ENCODE measurements around the gene CCDC138. TPM values are rescaled to one million over a fixed set of nuclear protein-coding genes. Genes with fewer than 3 reads are reported as not detected.

The CCDC138 gene
- total RNA-seq, 2 experiments from 2014 or later = 8.1 to 10.5 TPM

DNA sequence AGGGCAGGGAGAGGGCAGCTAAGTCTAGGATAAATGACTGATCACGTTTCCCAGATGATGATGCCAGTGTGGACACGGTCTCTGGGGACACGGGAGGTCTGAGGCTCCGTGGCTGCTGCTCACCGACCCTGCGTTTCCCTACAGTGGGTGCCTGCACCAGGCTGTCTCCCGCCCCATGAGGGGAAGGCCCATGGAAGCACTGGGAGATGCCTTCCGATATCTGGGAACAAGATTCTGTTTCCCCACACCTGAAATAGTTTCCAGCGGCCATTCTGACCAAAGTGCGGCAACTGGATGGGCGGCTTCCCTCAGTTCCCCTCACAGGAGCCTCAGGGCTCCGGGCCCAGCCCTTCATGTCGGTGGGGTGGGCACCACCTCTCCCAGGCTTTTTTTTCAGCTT, 119.3 kb downstream of the CCDC138 start:
- H3K27me3 Mint-ChIP-seq (ENCODE audit: low read depth) = no peaks in the 10 kb centered on the region
- DNase-seq (no peak), ATAC-seq (no peak)
- ChIA-PET CTCF (no interaction called here), POLR2A (no interaction called here)
- H3K27ac Mint-ChIP-seq = no peak overlapping the region
- H3K4me3 Mint-ChIP-seq = no peak overlapping the region
- no peaks in the 10 kb centered on the region for H3K4me1 Mint-ChIP-seq (ENCODE audit: low read depth)
- no peaks in the 10 kb centered on the region for H3K36me3 Mint-ChIP-seq (ENCODE audit: low read depth)
- no peaks in the 10 kb centered on the region for H3K9me3 Mint-ChIP-seq (ENCODE audit: insufficient read depth)

DNA sequence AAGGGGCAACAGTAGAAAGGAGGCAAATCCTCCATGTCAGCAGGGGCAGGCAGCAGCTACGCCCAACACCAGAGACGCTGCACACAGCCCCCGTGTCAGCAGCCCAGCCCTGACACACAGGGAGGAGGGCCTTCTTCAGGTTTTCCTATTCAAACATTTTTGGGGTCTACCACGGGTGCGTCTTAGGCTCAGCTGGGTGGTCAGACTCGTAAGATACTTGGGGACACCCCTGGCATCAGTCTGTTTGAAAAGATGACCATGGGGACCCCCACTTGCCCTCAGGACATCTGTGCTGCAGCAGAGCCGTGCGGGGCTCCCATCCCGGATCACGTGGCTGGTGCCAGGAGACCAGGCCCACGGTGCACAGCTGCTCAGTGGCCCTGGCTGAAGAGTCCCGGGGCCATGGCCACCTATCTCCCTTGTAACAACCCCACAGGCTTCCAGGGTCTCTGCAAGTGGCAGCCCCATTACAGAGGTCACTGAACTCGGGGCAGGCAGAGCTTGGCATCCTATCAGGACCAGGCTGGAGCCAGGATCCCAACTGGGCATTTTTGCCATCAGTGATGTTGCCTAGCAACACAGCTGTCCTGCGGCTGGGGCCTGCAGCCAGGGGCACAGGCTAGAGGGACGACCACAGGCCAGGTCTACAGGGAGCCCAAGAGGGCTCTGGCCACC, 120.0 kb downstream of the CCDC138 start:
- DNase-seq (peak; percentile 9), ATAC-seq (no peak)
- no peak overlapping the region for H3K4me3 Mint-ChIP-seq
- no peaks in the 10 kb centered on the region for H3K4me1 Mint-ChIP-seq (ENCODE audit: low read depth)
- ChIA-PET POLR2A (no interaction called here), CTCF (interaction anchor here (1.6 kb wide), 1 partner anchor 22 kb away, joined by 3 read pairs; no protein-coding TSS in a partner anchor)
- no peaks in the 10 kb centered on the region for H3K9me3 Mint-ChIP-seq (ENCODE audit: insufficient read depth)
- no peak overlapping the region for H3K27ac Mint-ChIP-seq
- no peaks in the 10 kb centered on the region for H3K36me3 Mint-ChIP-seq (ENCODE audit: low read depth)
- no peaks in the 10 kb centered on the region for H3K27me3 Mint-ChIP-seq (ENCODE audit: low read depth)

DNA sequence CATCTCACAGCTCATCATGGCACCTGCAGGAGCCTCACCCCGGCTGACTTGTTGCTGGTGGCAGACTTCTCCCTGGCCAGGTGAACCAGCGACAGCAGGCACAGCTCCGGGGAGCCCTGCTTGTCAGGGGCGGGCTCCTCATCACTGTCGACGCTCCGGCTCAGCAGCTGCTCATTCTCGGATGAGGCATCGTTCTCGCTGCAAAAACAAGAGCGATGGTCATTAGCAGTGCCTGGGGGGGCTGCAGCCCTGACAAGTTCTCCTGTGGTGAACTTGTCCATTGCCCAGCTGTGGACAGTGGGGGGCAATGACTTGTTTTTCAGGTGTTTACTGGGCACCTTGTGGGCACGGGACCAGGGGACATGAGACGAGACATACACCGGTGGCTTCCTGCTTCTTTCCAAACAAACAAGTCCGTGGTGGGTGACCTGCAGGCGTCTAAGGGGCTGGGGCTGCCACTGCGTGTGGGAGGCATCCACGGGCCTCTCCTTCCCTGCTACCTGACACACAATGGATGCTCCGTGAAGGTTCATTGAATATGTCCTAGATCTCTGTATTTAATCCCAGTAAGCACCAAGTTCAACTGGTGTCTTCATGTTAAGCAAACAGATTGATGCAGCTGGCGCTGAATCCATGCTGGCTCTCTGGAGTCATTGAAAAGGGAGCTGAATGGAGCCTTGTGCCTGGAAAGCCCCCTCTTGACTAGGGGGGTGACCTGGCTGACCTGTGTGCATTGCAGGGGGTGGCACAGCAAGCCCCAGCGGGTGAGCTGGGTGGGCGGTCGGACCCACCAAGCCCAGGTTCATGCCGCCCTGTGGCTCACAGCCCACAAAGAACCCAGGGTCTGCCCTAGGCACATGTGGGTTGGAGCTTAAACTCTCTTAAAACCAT, 121.5 kb downstream of the CCDC138 start:
- Mint-ChIP-seq H3K27ac (no peak overlapping the region), H3K4me1 (ENCODE audit: low read depth) (no peaks in the 10 kb centered on the region), H3K9me3 (ENCODE audit: insufficient read depth) (no peaks in the 10 kb centered on the region), H3K27me3 (ENCODE audit: low read depth) (no peaks in the 10 kb centered on the region), H3K4me3 (no peak overlapping the region), H3K36me3 (ENCODE audit: low read depth) (no peaks in the 10 kb centered on the region)
- ChIA-PET POLR2A (no interaction called here), CTCF (interaction anchor here (1.6 kb wide), 1 partner anchor 21 kb away, joined by 3 read pairs; no protein-coding TSS in a partner anchor)
- DNase-seq (peak; percentile 9), ATAC-seq (no peak)

DNA sequence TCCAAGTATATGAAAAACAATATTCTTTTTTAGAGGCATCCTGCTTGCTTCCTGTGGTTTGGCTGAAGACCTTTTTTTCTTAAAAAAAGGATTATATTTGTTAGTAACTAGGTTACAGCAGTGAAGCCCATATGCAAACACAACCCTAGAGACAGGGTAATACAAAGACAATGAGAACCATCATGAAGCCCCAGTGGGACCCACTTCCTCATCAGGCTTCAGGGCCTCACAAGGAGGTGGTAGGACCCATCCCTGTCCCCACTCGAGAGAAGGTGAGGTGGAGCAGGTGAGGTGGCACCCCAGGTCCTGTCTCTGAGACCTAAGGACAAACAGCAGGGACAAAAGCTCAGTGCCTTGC, 122.1 kb downstream of the CCDC138 start:
- Mint-ChIP-seq H3K27ac (no peak overlapping the region), H3K27me3 (ENCODE audit: low read depth) (no peaks in the 10 kb centered on the region), H3K4me1 (ENCODE audit: low read depth) (no peaks in the 10 kb centered on the region), H3K36me3 (ENCODE audit: low read depth) (no peaks in the 10 kb centered on the region), H3K4me3 (no peak overlapping the region), H3K9me3 (ENCODE audit: insufficient read depth) (no peaks in the 10 kb centered on the region)
- CTCF ChIA-PET = no interaction called here
- peak; percentile 12 for DNase-seq
- POLR2A ChIA-PET = no interaction called here
- ATAC-seq = no peak

DNA sequence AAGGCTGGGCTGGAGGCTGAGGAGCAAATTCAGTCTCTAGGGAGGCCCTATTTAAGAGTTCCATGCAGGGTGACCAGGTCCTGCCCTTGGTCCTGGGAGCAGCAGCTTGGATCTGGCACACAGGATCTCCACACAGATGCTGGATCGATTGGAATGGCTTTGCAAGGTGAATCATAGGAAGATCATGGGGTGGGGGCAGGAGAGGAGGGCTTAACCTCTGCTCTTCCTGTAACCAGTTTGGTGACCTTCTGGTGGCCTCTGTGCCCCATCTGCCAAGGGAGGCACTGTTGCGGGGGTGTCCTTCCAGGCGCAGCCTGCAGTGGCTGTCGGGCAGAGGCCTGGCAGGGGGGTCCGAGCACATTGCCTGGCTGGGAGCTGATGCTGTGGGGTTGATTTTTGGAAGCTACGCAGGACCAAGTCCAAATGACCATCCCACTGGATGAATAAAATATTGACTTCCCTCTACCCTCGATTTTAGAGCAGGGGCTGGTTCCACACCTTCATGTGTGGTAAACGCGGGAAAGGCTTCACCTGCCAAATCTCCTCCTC, 122.8 kb downstream of the CCDC138 start:
- peaks cover 2% of the 10 kb centered on the region for H3K4me1 Mint-ChIP-seq (ENCODE audit: low read depth)
- DNase-seq (no peak), ATAC-seq (no peak)
- no peak overlapping the region for H3K4me3 Mint-ChIP-seq
- POLR2A ChIA-PET = no interaction called here
- no peak overlapping the region for H3K27ac Mint-ChIP-seq
- H3K9me3 Mint-ChIP-seq (ENCODE audit: insufficient read depth) = no peaks in the 10 kb centered on the region
- no peaks in the 10 kb centered on the region for H3K27me3 Mint-ChIP-seq (ENCODE audit: low read depth)
- no peaks in the 10 kb centered on the region for H3K36me3 Mint-ChIP-seq (ENCODE audit: low read depth)
- CTCF ChIA-PET = no interaction called here

DNA sequence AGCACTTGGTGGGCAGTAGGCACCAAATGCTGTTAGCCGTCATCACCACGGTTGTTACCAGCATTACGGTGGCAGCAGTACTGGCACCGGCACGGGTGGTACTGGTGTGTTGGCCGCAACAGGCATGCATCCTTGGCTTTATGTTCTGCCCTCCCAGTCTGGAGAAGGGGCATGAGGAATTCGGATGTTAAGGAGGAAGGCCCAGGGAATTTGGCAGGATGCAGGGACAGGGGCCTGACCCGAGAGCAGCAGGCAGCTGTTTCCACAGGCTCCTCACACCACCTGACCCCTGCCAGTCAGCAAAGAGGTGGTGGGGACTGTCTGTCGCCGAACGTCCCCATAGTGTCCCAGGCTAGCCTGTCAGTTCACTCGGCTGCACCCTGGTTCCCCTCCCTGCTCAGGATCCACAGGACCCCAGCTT, 123.5 kb downstream of the CCDC138 start:
- no peak overlapping the region for H3K4me3 Mint-ChIP-seq
- ATAC-seq (no peak), DNase-seq (peak; percentile 6)
- no peaks in the 10 kb centered on the region for H3K36me3 Mint-ChIP-seq (ENCODE audit: low read depth)
- CTCF ChIA-PET = no interaction called here
- H3K27me3 Mint-ChIP-seq (ENCODE audit: low read depth) = no peaks in the 10 kb centered on the region
- H3K27ac Mint-ChIP-seq = no peak overlapping the region
- POLR2A ChIA-PET = no interaction called here
- H3K4me1 Mint-ChIP-seq (ENCODE audit: low read depth) = peaks cover 5% of the 10 kb centered on the region
- no peaks in the 10 kb centered on the region for H3K9me3 Mint-ChIP-seq (ENCODE audit: insufficient read depth)

DNA sequence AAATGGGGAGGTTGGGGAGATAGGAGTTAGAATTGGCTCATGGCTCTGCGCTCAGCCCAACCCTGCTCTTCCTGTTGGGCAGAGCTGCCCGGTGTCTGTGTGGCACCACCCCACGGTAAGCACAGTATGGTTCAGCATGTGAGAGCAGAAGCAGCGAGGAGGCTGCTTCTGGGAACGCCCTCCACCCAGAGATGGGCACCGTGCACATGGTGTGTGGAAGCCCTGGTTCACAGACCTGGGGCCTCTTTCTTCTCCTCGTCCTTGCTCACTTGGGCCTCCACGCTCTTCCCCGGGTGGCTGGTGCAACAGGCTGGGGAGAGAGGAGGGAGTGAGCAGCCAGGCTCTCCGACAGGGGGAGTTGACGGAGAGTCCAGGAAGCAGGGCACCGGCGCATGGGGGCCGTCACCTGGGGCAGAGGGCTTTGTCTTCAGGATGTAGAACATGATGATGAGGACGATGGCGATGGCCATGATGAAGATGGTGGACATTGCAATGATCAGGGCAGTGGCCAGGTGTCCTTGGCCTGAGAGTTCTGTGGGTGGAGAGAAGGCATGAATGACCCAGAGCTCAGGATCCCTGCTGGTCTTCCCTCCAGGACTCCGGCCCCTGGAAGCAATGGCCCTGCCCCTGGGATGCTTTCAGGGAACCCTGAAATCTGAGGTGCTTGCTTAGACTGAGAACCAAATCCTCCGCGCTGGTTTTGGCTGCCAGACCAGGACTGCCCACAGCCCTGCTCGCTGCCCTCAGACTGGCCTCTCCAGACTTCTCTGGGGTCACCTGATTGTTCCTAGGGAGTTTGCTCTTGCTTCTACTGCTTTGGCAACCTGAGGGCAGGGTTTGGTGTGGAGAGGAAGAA, 124.2 kb downstream of the CCDC138 start:
- Mint-ChIP-seq H3K9me3 (ENCODE audit: insufficient read depth) (no peaks in the 10 kb centered on the region), H3K27me3 (ENCODE audit: low read depth) (no peaks in the 10 kb centered on the region), H3K4me3 (no peak overlapping the region), H3K36me3 (ENCODE audit: low read depth) (no peaks in the 10 kb centered on the region), H3K27ac (no peak overlapping the region), H3K4me1 (ENCODE audit: low read depth) (peaks cover 5% of the 10 kb centered on the region)
- ChIA-PET CTCF (interaction anchor here (1.5 kb wide), 1 partner anchor 19 kb away, joined by 3 read pairs; no protein-coding TSS in a partner anchor), POLR2A (no interaction called here)
- DNase-seq = peak; percentile 4
- no peak for ATAC-seq

DNA sequence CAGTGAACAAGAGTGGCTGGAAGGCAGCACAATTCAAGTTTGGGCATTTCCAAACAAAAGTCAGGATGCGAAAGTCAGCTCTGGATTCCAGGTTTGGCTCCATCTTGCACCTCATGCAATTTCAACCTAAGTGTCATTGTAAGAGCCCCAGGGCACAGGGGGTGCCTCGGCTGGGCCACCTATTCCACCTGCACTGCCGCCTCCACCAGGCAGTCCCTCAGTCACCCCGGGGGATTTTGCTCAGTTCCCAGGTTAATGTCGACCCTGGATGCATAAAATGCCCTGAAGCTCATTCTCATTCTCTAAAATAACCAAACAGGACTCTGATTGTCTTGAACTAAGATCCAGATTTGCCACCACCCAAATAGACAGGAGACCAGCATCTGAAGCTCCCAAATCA, 124.8 kb downstream of the CCDC138 start:
- ChIA-PET CTCF (interaction anchor here (1.5 kb wide), 1 partner anchor 19 kb away, joined by 3 read pairs; no protein-coding TSS in a partner anchor), POLR2A (no interaction called here)
- Mint-ChIP-seq H3K4me1 (ENCODE audit: low read depth) (peaks cover 5% of the 10 kb centered on the region), H3K4me3 (no peak overlapping the region), H3K27ac (no peak overlapping the region), H3K27me3 (ENCODE audit: low read depth) (no peaks in the 10 kb centered on the region), H3K9me3 (ENCODE audit: insufficient read depth) (no peaks in the 10 kb centered on the region), H3K36me3 (ENCODE audit: low read depth) (no peaks in the 10 kb centered on the region)
- ATAC-seq (no peak), DNase-seq (peak; percentile 11)

DNA sequence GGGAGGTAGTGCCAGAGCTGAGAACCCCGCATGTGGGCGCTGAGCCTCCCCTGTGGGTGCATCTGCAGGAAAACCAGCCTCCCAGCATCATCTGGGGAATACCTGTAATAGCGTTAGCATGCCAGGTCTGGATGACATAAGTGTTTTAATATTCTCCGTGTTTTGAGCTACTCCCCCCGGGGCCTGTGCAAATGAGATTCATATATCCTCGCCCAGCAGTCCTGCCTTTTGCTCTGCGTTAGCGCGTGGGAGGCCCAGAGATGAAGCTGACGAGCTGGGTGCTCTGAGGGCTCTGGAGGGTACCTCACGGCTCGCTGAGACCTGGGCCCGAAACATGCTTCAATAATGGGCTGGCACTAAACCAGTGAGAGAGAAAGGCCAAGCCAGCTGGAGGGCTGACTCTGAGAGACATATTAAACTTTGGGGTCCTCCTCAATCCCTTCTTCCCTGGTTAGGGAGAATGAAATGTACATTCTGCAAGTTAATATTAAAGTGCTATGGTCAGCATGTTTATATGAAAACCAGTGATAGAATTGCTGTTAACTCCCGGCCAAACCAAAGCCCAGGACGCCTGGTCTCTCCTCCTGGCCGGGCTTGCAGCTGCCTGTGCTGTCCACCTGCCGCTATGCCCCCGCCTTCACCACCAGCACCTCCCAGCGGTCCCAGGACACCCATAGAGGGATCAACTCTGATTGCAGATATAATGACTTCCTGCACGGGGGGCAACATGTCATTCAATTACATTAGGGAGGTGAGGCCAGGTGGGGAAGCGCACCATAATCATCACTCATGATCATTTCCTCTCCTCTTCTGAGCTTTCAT, 125.4 kb downstream of the CCDC138 start:
- ChIA-PET CTCF (interaction anchor here (1.5 kb wide), 1 partner anchor 20 kb away, joined by 3 read pairs; no protein-coding TSS in a partner anchor), POLR2A (no interaction called here)
- DNase-seq = peak; percentile 10
- Mint-ChIP-seq H3K27me3 (ENCODE audit: low read depth) (no peaks in the 10 kb centered on the region), H3K9me3 (ENCODE audit: insufficient read depth) (no peaks in the 10 kb centered on the region), H3K4me1 (ENCODE audit: low read depth) (peaks cover 5% of the 10 kb centered on the region), H3K4me3 (no peak overlapping the region), H3K36me3 (ENCODE audit: low read depth) (no peaks in the 10 kb centered on the region), H3K27ac (no peak overlapping the region)
- ATAC-seq = no peak

DNA sequence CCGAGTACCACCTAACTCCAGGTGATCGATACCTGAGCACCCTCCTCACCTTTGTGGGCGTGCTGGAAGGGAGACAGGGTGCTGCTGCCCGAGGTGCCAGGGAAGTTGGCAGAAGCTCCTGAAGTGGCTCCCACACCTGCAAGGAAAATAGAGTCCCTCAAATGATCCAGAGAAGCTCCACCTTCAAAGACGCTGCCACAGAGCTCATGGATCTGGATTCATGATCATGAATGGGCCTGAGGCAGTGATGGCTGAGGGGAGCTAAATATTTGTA, 126.0 kb downstream of the CCDC138 start:
- ChIA-PET POLR2A (no interaction called here), CTCF (interaction anchor here (1.0 to 1.5 kb wide), 2 partner anchors 16 to 20 kb away, joined by 3 read pairs; no protein-coding TSS in a partner anchor)
- H3K27me3 Mint-ChIP-seq (ENCODE audit: low read depth) = no peaks in the 10 kb centered on the region

More for the DNA sequence above, 126.0 kb downstream of the CCDC138 start:
- H3K4me3 Mint-ChIP-seq = no peak overlapping the region
- H3K9me3 Mint-ChIP-seq (ENCODE audit: insufficient read depth) = no peaks in the 10 kb centered on the region
- H3K4me1 Mint-ChIP-seq (ENCODE audit: low read depth) = peaks cover 5% of the 10 kb centered on the region
- no peaks in the 10 kb centered on the region for H3K36me3 Mint-ChIP-seq (ENCODE audit: low read depth)
- H3K27ac Mint-ChIP-seq = no peak overlapping the region
- ATAC-seq (no peak), DNase-seq (peak; percentile 6)
